Tibial nerve (tissue), 3 donors: Measurements from ENCODE around the gene GULP1.

Experiments
- POLR2A ChIP-seq, 2 donors: fragments of 450-650 bp; IDR thresholded peaks; one replicate each; pipeline ENCODE4 v1.6.1; 2017; ENCODE audit warnings: antibody characterized with exemption in 2 of 2, mild to moderate bottlenecking in 2 of 2, moderate library complexity in 2 of 2
- TF ChIP-seq, protein P1 (sequence below), 5 experiments: fragments of 200-600 bp in 3 of 5; fragments of 450-650 bp in 2 of 5; sonication (generic) in 3 of 5; IDR thresholded peaks; one replicate each; pipeline ENCODE4 v1.5.1; 2016 to 2019; ENCODE audit warnings: antibody characterized with exemption in 5 of 5, mild to moderate bottlenecking in 3 of 5, moderate library complexity in 2 of 5

DNA sequence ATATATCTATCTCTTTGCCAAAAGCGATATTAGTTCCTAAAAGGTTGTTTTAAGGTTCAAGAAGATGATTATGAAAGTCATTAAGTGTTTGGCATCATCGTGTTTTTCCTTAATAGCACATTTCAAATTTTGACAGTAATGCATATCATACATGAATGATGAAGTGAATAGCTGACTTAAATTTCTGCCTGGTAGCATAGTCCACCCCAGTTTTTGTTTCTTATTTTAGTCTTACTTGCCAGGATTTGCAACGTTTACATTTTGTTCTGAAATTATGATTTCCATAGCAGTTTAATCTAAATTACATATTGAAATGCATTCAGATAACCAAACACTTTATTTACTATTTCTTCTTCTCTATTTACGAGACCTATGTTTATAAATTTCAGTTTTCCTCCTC lies 201.1 kb downstream of the GULP1 start:
- TF ChIP-seq, protein P1, sequence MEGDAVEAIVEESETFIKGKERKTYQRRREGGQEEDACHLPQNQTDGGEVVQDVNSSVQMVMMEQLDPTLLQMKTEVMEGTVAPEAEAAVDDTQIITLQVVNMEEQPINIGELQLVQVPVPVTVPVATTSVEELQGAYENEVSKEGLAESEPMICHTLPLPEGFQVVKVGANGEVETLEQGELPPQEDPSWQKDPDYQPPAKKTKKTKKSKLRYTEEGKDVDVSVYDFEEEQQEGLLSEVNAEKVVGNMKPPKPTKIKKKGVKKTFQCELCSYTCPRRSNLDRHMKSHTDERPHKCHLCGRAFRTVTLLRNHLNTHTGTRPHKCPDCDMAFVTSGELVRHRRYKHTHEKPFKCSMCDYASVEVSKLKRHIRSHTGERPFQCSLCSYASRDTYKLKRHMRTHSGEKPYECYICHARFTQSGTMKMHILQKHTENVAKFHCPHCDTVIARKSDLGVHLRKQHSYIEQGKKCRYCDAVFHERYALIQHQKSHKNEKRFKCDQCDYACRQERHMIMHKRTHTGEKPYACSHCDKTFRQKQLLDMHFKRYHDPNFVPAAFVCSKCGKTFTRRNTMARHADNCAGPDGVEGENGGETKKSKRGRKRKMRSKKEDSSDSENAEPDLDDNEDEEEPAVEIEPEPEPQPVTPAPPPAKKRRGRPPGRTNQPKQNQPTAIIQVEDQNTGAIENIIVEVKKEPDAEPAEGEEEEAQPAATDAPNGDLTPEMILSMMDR (IDR thresholded peaks at IDR 0.05) = no peak
- no peak for TF ChIP-seq POLR2A (IDR thresholded peaks at IDR 0.05)
